Measurements from ENCODE around the gene ASTN2.

The ASTN2 gene

GRCh38 chr9:116809656-116810055 lies 605.2 kb downstream of the ASTN2 start:
- Histone ChIP-seq H3K9ac (no peak overlapping the region), H3K4me2 (no peak overlapping the region), H3K27ac (no peak overlapping the region), H3K79me2 (ENCODE audit: insufficient read depth, low read depth) (no peaks in the 10 kb centered on the region), H3K4me3 (IDR thresholded peaks at IDR 0.05; ENCODE audit: insufficient read depth, low read depth, low read length) (no peak overlapping the region), H3K27me3 (ENCODE audit: insufficient read depth, low read depth) (no peaks in the 10 kb centered on the region), H4K20me1 (ENCODE audit: insufficient read depth) (no peaks in the 10 kb centered on the region), H3K36me3 (ENCODE audit: insufficient read depth) (no peaks in the 10 kb centered on the region), H2AFZ (ENCODE audit: low read depth) (no peak overlapping the region), H3K4me1 (ENCODE audit: low read depth, poor library complexity, severe bottlenecking) (no peaks in the 10 kb centered on the region)
- no peak for TF ChIP-seq CTCF (conservative IDR thresholded peaks at IDR 0.05; ENCODE audit: low read depth, low read length)

- Histone ChIP-seq H3K27ac (no peak overlapping the region), H3K4me3 (IDR thresholded peaks at IDR 0.05; ENCODE audit: insufficient read depth, low read depth, low read length) (no peak overlapping the region), H3K9ac (no peak overlapping the region), H2AFZ (ENCODE audit: low read depth) (no peak overlapping the region), H4K20me1 (ENCODE audit: insufficient read depth) (no peaks in the 10 kb centered on the region), H3K4me2 (no peak overlapping the region), H3K79me2 (ENCODE audit: insufficient read depth, low read depth) (no peaks in the 10 kb centered on the region), H3K27me3 (ENCODE audit: insufficient read depth, low read depth) (no peaks in the 10 kb centered on the region), H3K4me1 (ENCODE audit: low read depth, poor library complexity, severe bottlenecking) (no peaks in the 10 kb centered on the region), H3K36me3 (ENCODE audit: insufficient read depth) (no peaks in the 10 kb centered on the region)
- no peak for TF ChIP-seq CTCF (conservative IDR thresholded peaks at IDR 0.05; ENCODE audit: low read depth, low read length)
Measured at GRCh38 chr9:116806075-116806474, 608.8 kb downstream of the ASTN2 start.

GRCh38 chr9:116800885-116801284 lies 614.0 kb downstream of the ASTN2 start:
- no peaks in the 10 kb centered on the region for H3K79me2 ChIP-seq (ENCODE audit: insufficient read depth, low read depth)
- H2AFZ ChIP-seq (ENCODE audit: low read depth): no peak overlapping the region
- TF ChIP-seq CTCF (conservative IDR thresholded peaks at IDR 0.05; ENCODE audit: low read depth, low read length): no peak
- no peak overlapping the region for H3K9ac ChIP-seq
- H3K27me3 ChIP-seq (ENCODE audit: insufficient read depth, low read depth): no peaks in the 10 kb centered on the region
- H3K4me2 ChIP-seq: no peak overlapping the region
- no peaks in the 10 kb centered on the region for H4K20me1 ChIP-seq (ENCODE audit: insufficient read depth)
- no peaks in the 10 kb centered on the region for H3K36me3 ChIP-seq (ENCODE audit: insufficient read depth)
- H3K27ac ChIP-seq: no peak overlapping the region
- no peaks in the 10 kb centered on the region for H3K4me1 ChIP-seq (ENCODE audit: low read depth, poor library complexity, severe bottlenecking)
- H3K4me3 ChIP-seq (IDR thresholded peaks at IDR 0.05; ENCODE audit: insufficient read depth, low read depth, low read length): no peak overlapping the region

GRCh38 chr9:116800074-116800473 lies 614.8 kb downstream of the ASTN2 start:
- no peak for TF ChIP-seq CTCF (conservative IDR thresholded peaks at IDR 0.05; ENCODE audit: low read depth, low read length)
- H3K27ac ChIP-seq: no peak overlapping the region
- no peaks in the 10 kb centered on the region for H3K36me3 ChIP-seq (ENCODE audit: insufficient read depth)

More at GRCh38 chr9:116800074-116800473, 614.8 kb downstream of the ASTN2 start:
- Histone ChIP-seq H2AFZ (ENCODE audit: low read depth) (no peak overlapping the region), H3K4me3 (IDR thresholded peaks at IDR 0.05; ENCODE audit: insufficient read depth, low read depth, low read length) (no peak overlapping the region), H3K4me2 (no peak overlapping the region), H3K9ac (no peak overlapping the region), H3K4me1 (ENCODE audit: low read depth, poor library complexity, severe bottlenecking) (no peaks in the 10 kb centered on the region), H3K79me2 (ENCODE audit: insufficient read depth, low read depth) (no peaks in the 10 kb centered on the region), H4K20me1 (ENCODE audit: insufficient read depth) (no peaks in the 10 kb centered on the region), H3K27me3 (ENCODE audit: insufficient read depth, low read depth) (no peaks in the 10 kb centered on the region)
